ENCODE measurements around the gene TSPY9.
"Not testable (repeated sequence)": the region's sequence is repeated elsewhere in the genome, so short reads cannot be mapped to it uniquely, and the experiment has no call there.

Gene TSPY9, protein sequence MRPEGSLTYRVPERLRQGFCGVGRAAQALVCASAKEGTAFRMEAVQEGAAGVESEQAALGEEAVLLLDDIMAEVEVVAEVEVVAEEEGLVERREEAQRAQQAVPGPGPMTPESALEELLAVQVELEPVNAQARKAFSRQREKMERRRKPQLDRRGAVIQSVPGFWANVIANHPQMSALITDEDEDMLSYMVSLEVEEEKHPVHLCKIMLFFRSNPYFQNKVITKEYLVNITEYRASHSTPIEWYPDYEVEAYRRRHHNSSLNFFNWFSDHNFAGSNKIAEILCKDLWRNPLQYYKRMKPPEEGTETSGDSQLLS

GRCh38 chrY:9486967-9487366 is at the start of gene TSPY9:
Gene TSPY9 (plus strand): TSS chrY:9487267. CDS start chrY:9487313, 46 bp downstream.
- DNase-seq = not testable (repeated sequence)

DNA sequence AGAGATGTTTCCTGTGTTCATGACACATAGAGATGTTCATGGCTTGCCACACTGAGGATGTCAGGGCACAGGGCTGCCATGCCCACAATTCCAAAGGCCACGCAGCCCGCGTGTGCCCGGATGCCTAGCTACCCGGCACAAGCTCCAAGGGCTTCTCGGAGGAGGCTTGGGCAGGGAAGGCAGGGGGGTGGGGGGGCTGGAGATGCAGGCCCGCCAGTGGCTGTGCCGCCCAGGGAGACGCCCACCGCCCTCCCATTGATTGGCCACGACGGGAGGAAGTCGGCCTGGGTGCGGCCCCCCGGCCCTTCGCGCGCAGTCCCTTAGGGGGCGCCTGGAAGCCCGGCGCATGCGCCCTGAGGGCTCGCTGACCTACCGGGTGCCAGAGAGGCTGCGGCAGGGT is 20.4 kb upstream of the TSPY9 start, which contains the start of gene TSPY1:
Gene TSPY1 (plus strand): TSS at position 301 of the 400 bp plus-strand sequence. CDS start 46 bp downstream, at position 347.
- not testable (repeated sequence) for DNase-seq

DNA sequence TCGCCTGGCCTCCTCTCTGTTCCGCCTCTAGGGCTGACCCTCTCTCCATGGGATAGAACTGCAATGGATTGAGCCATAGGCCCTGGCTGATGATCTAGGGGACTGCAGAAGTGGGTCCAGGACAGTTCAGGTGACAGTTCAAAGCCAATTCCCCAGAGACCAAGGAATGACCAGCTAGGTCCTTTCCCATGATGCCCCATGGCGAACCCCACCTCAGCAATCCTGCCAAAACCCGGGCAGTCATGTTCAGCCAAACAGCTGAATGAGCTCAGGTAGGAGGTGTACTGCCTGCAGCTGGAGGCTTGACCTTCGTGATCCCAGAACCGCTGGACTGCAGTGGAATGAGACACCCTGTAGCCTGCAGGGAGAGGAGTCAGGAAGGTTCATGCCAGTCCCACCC is 17.3 kb downstream of the TSPY9 start:
- not testable (repeated sequence) for DNase-seq

DNA sequence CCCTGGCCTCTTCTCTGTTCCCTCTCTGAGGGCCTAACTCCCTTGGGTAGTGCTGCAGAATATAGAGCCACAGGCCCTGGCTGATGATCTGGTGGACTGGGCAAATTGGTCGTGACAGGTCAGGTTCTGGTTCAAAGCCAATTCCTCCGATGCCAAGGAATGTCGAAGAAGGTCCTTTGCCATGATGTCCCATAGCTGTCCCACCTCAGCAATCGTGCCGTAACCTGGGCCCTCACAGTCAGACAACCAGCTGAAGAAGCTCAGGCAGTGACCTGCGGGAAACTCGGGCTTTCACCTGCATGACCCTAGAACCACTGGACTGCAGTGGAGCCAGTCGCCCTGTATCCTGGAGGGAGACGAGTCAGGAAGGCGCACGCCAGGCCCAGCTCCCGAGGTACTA is 29.2 kb downstream of the TSPY9 start:
- DNase-seq = not testable (repeated sequence)

GRCh38 chrY:9527580-9527979 is 40.5 kb downstream of the TSPY9 start, which contains the start of gene TSPY10:
Gene TSPY10 (plus strand): TSS chrY:9527880. CDS start chrY:9527926, 46 bp downstream.
- not testable (repeated sequence) for DNase-seq
